ENCODE data around the gene CAMTA2. TPM values are rescaled to one million over a fixed set of nuclear protein-coding genes. Genes with fewer than 3 reads are reported as not detected.
A peak's percentile ranks its signal among the peaks of the same experiment; 100 is the strongest.

The CAMTA2 gene
- polyA plus RNA-seq, 3 donors, result 7.1 to 88.9 (median 7.6) TPM

DNA sequence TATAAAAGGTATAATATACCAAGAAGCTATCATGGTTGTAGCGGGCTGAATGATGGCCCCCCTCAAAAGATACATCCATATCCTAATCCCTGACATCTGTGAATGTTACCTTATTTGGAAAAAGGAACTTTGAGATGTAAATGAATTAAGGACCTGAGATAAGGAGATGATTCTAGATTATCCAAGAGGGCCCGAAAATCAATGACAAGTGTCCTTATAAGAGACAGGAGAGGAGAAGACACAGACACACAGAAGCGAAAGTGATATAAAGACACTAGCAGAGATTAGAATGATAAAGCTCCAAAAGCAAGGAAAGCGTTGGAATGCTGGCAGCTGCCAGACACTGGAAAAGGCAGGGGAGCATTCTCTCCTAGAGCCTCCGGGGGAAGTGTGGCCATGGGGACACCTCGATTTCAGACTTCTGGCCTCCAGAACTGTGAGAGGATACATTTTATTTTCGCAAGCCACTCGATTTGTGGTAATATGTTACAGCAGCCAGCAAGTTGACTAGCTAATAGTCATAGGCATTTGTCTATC lies 67.9 kb downstream of the CAMTA2 start:
- H3K27ac Mint-ChIP-seq, result peak overlapping the region in 4 of 7 donors; percentile 58 to 93 (median 76)
- no peak overlapping the region for H3K4me3 Mint-ChIP-seq
- H3K27me3 Mint-ChIP-seq (ENCODE audit: low read depth in 3 of 3), result peaks cover 0 to 3% (median 0%) of the 10 kb centered on the region in 3 donors
- no peaks in the 10 kb centered on the region for H3K9me3 Mint-ChIP-seq
- Histone ChIP-seq H3K79me2 (ENCODE audit: insufficient read depth, low read length) (no peaks in the 10 kb centered on the region), H3K27ac (ENCODE audit: low read depth in 1 of 2, low read length in 2 of 2) (no peak overlapping the region), H3K9me3 (replicated peaks in 1 of 2; ENCODE audit: control insufficient read depth in 1 of 2, insufficient read depth in 1 of 2, low read length in 2 of 2) (no peaks in the 10 kb centered on the region), H3K36me3 (replicated peaks in 1 of 2; ENCODE audit: control insufficient read depth in 1 of 2, insufficient read depth in 2 of 2, low read length in 2 of 2) (no peaks in the 10 kb centered on the region), H3K4me3 (replicated peaks in 1 of 3; ENCODE audit: low read depth in 2 of 3, low read length in 3 of 3) (no peak overlapping the region), H3K27me3 (ENCODE audit: control insufficient read depth in 2 of 2, insufficient read depth in 2 of 2, low read length in 2 of 2) (no peaks in the 10 kb centered on the region), H3K9ac (ENCODE audit: insufficient read depth, low read length, poor library complexity, severe bottlenecking) (no peak overlapping the region), H3K4me2 (replicated peaks; ENCODE audit: extremely low read depth, low read length, poor library complexity, severe bottlenecking) (no peak overlapping the region), H4K20me1 (ENCODE audit: insufficient read depth, low read length) (no peaks in the 10 kb centered on the region), H2AFZ (ENCODE audit: insufficient read depth, low read depth, low read length, poor library complexity, severe bottlenecking) (no peak overlapping the region), H3K4me1 (ENCODE audit: control insufficient read depth in 1 of 2, insufficient read depth in 2 of 2, low read length in 2 of 2) (peaks cover 17% of the 10 kb centered on the region in 2 donors)
- H3K4me1 Mint-ChIP-seq, result peaks cover 19% of the 10 kb centered on the region
- TF ChIP-seq, protein P1, sequence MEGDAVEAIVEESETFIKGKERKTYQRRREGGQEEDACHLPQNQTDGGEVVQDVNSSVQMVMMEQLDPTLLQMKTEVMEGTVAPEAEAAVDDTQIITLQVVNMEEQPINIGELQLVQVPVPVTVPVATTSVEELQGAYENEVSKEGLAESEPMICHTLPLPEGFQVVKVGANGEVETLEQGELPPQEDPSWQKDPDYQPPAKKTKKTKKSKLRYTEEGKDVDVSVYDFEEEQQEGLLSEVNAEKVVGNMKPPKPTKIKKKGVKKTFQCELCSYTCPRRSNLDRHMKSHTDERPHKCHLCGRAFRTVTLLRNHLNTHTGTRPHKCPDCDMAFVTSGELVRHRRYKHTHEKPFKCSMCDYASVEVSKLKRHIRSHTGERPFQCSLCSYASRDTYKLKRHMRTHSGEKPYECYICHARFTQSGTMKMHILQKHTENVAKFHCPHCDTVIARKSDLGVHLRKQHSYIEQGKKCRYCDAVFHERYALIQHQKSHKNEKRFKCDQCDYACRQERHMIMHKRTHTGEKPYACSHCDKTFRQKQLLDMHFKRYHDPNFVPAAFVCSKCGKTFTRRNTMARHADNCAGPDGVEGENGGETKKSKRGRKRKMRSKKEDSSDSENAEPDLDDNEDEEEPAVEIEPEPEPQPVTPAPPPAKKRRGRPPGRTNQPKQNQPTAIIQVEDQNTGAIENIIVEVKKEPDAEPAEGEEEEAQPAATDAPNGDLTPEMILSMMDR (IDR thresholded peaks at IDR 0.05), result no peak
- no peaks in the 10 kb centered on the region for H3K36me3 Mint-ChIP-seq
- no peak for DNase-seq
- WGBS (ENCODE audit: insufficient coverage), result 85% methylated on average over 5 of the region's 8 CpGs
- intact Hi-C loops (cut with micrococcal nuclease), result no loop called here

Small RNAs within 50 kb of the gene (small RNA-seq; reads per million reads assigned to genes)
- gene MIR6864 (ENCODE audit: insufficient read length, low read depth) (not detected), gene MIR6865 (ENCODE audit: insufficient read length, low read depth) (not detected)

Other genes starting within 250 kb of the CAMTA2 start
- gene ZMYND15, start 247.8 kb downstream of the CAMTA2 start, polyA plus RNA-seq, result 10 to 100 TPM in 1 of 3 donors, 1 to 10 TPM in 1, under 1 TPM in 1; 0.97 to 13.6 (median 1.2) TPM
- gene CXCL16, start 247.7 kb downstream of the CAMTA2 start, polyA plus RNA-seq, result 100 to 1,000 TPM in 2 of 3 donors, 10 to 100 TPM in 1; 68.1 to 204 (median 103) TPM
- not detected for gene TM4SF5, start 215.8 kb downstream of the CAMTA2 start, polyA plus RNA-seq
- gene VMO1, start 201.3 kb downstream of the CAMTA2 start, polyA plus RNA-seq, result 1 to 10 TPM in 1 of 3 donors, under 1 TPM in 2; 0.54 to 2.1 (median 0.79) TPM
- gene GLTPD2, start 198.7 kb downstream of the CAMTA2 start, polyA plus RNA-seq, result 1 to 10 TPM in 2 of 3 donors, under 1 TPM in 1; 0.27 to 2.1 (median 1.5) TPM
- 100 to 1,000 TPM; 134 to 364 (median 361) TPM for gene PSMB6, start 191.5 kb downstream of the CAMTA2 start, polyA plus RNA-seq
- 100 to 1,000 TPM in 1 of 3 donors, 1 to 10 TPM in 2; 3.5 to 122 (median 4.0) TPM for gene PLD2, start 180.5 kb downstream of the CAMTA2 start, polyA plus RNA-seq
- gene MINK1, start 154.3 kb downstream of the CAMTA2 start, polyA plus RNA-seq, result 100 to 1,000 TPM in 1 of 3 donors, 1 to 10 TPM in 2; 3.2 to 159 (median 7.2) TPM
- gene C17orf107, start 88.1 kb downstream of the CAMTA2 start, polyA plus RNA-seq, result 1 to 10 TPM; 1.9 to 5.1 (median 4.2) TPM
- gene CHRNE, start 84.6 kb downstream of the CAMTA2 start, polyA plus RNA-seq, result 10 to 100 TPM in 1 of 3 donors, 1 to 10 TPM in 1, under 1 TPM in 1; 0.54 to 12.6 (median 2.1) TPM
- gene GP1BA, start 55.4 kb downstream of the CAMTA2 start, polyA plus RNA-seq, result under 1 TPM in 2 of 3 donors, not detected in 1; 0.24 to 0.29 TPM
- gene SLC25A11, start 47.6 kb downstream of the CAMTA2 start, polyA plus RNA-seq, result 100 to 1,000 TPM in 2 of 3 donors, 10 to 100 TPM in 1; 65.2 to 138 (median 111) TPM
- 100 to 1,000 TPM in 1 of 3 donors, 10 to 100 TPM in 2; 17.2 to 105 (median 20.6) TPM for gene RNF167, start 47.4 kb downstream of the CAMTA2 start, polyA plus RNA-seq
- gene PFN1, start 39.1 kb downstream of the CAMTA2 start, polyA plus RNA-seq, result 1,000 to 10,000 TPM in 2 of 3 donors, 100 to 1,000 TPM in 1; 842 to 1,613 (median 1,582) TPM
- gene ENO3, start 36.6 kb downstream of the CAMTA2 start, polyA plus RNA-seq, result 10 to 100 TPM in 1 of 3 donors, under 1 TPM in 2; 0.36 to 14.2 (median 0.60) TPM
- 10 to 100 TPM; 75.6 to 96.7 (median 85.1) TPM for gene SPAG7, start 19.9 kb downstream of the CAMTA2 start, polyA plus RNA-seq
- gene INCA1, start 9.8 kb upstream of the CAMTA2 start, polyA plus RNA-seq, result under 1 TPM; 0.38 to 0.52 (median 0.44) TPM
- gene KIF1C, start 10.3 kb upstream of the CAMTA2 start, polyA plus RNA-seq, result 10 to 100 TPM in 1 of 3 donors, 1 to 10 TPM in 2; 3.6 to 12.0 (median 3.9) TPM
- gene SLC52A1, start 47.8 kb upstream of the CAMTA2 start, polyA plus RNA-seq, result not detected
- 1 to 10 TPM in 1 of 3 donors, under 1 TPM in 2; 0.39 to 1.9 (median 0.75) TPM for gene ZFP3, start 90.8 kb upstream of the CAMTA2 start, polyA plus RNA-seq
- 1 to 10 TPM; 2.2 to 3.1 (median 3.0) TPM for gene ZNF232, start 124.2 kb upstream of the CAMTA2 start, polyA plus RNA-seq
- under 1 TPM; 0.02 to 0.08 (median 0.02) TPM for gene USP6, start 128.4 kb upstream of the CAMTA2 start, polyA plus RNA-seq
- gene ZNF594, start 204.2 kb upstream of the CAMTA2 start, polyA plus RNA-seq, result 1 to 10 TPM in 1 of 3 donors, under 1 TPM in 1, not detected in 1; 0.34 to 1.0 TPM
- gene SCIMP, start 247.2 kb upstream of the CAMTA2 start, polyA plus RNA-seq, result 100 to 1,000 TPM in 1 of 3 donors, 10 to 100 TPM in 2; 88.7 to 164 (median 98.4) TPM